HG02885 (cell line): ENCODE measurements around the gene GRIA3.
A peak's percentile ranks its signal among the peaks of the same experiment; 100 is the strongest.

Experiments
- ATAC-seq: cut with Tn5 transposase; IDR thresholded peaks from one replicate; pipeline ENCODE4 v1.9.1; 2021; ENCODE audit warnings: mild to moderate bottlenecking; ENCODE audit not compliant: unreplicated experiment, poor library complexity

Gene GRIA3

GRCh38 chrX:123442764-123443163, 258.7 kb downstream of the GRIA3 start:
- no peak for ATAC-seq

GRCh38 chrX:123447506-123447905, 263.4 kb downstream of the GRIA3 start:
- no peak for ATAC-seq

- ATAC-seq = no peak
These were observed 265.3 kb downstream of the GRIA3 start for GRCh38 chrX:123449335-123449734.

GRCh38 chrX:123450222-123450621, 266.1 kb downstream of the GRIA3 start:
- no peak for ATAC-seq

- peak; percentile 84 for ATAC-seq
These were observed 270.8 kb downstream of the GRIA3 start for GRCh38 chrX:123454712-123455431.

DNA sequence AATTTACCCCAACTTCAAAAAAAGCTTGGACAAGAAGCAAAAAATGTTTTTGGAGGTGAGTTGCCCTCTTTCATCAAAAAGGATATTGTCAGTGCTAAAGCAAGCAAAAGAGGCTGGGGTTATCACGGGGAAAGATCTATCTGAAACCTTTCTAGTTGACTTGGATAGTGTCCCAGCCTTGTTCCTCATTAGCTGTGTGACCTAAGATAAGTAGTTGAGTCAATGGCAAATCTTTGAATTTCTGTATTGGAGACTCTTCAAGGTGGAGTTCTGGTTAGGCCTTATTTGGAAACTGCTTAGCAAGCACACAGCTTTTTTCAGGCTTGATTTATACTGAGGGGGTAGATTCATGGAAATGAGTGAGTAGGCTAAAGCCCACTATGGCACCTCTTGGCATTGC, 271.6 kb downstream of the GRIA3 start:
- no peak for ATAC-seq

- no peak for ATAC-seq
These were observed 280.6 kb downstream of the GRIA3 start for GRCh38 chrX:123464709-123465108.

GRCh38 chrX:123468481-123468880, 284.4 kb downstream of the GRIA3 start:
- no peak for ATAC-seq

DNA sequence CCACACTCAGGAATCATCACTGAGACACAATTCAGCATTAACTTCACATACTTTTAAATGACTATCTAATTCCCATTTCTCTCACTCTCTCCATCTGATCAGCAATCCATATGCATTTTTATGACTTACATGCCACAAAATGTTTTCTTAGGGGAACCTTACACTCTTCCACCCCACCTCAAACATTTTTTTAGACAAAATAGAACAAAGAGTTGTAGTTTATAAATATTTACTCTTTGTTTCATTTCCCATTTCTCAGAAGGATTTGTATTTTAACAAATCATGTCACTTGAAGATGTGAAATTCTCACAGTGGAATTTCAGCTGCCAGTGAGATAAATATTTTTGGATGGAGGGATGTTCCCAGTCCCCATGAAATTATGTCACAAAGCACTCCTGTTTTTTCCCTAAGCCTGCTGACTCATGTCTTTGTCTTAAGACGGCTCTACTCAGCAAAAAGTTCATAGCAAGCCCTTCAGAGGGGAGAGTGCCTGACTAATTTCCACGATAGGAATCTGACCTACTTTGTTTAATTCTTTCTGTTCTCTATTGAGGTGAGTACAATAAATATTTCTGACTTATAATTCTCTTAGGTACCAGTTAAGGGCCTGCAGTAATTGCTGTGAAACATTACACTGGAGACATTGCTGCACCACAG, 291.1 kb downstream of the GRIA3 start:
- ATAC-seq = peak; percentile 42

GRCh38 chrX:123476611-123477219, 292.6 kb downstream of the GRIA3 start:
- no peak for ATAC-seq

DNA sequence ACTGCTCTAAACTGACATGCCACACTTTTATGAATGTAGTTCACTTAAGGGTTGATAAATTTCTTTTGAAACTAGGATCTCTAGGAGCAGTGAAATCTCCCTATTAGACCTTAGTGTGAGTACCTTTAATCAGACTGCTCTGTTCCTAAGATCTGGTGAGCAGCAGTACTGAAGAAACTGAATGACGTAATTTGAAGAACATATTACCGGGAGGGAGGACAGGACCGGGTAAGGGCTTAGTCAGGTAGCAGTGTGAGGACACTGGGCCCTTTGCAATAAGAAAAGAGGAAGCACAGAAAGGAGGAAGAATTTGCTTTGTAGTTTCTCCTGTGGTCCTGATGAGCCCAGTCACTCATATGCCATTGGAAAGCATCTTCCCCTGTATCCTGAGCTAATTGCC, 293.6 kb downstream of the GRIA3 start:
- no peak for ATAC-seq

GRCh38 chrX:123481913-123482851, 298.1 kb downstream of the GRIA3 start:
- no peak for ATAC-seq

GRCh38 chrX:123486297-123486696, 302.2 kb downstream of the GRIA3 start:
- ATAC-seq = no peak

DNA sequence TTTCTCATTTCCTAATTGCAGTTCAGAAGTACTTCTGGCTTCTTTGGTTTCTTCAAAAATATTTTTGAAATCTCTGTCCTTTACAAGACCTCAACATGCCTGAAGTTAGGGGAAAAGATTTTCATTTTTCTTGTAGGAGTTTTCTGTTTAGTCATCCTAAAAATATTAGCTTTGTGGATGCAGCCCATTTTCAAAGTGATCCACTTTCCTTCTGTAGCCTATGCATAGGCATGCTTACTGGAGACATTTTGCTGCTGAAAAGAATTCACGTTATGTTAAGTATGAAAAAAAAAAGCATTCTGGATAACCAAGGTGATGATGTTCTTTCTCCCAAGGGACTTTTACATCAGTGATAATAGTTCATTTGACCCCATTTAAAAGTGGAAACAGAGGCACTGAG, 303.2 kb downstream of the GRIA3 start:
- ATAC-seq = no peak

DNA sequence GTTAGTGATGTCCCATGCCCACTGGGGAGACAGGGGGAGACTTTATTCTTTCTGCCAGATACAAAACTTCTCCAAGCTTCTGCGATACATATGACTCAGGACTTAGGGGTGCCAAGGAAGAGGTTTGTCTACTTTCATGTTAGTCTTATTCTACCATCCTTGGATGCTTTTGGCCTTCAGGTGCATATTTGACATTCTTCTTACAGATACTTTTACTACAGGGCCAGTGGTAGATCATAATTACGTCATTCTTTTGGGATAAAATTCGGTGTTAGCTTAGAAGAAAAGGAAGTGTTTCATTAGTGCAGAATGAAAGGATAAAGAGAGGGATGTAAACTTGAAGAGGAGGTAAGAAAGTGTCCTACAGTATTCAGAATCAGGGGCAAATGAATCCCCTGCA, 303.6 kb downstream of the GRIA3 start:
- no peak for ATAC-seq

DNA sequence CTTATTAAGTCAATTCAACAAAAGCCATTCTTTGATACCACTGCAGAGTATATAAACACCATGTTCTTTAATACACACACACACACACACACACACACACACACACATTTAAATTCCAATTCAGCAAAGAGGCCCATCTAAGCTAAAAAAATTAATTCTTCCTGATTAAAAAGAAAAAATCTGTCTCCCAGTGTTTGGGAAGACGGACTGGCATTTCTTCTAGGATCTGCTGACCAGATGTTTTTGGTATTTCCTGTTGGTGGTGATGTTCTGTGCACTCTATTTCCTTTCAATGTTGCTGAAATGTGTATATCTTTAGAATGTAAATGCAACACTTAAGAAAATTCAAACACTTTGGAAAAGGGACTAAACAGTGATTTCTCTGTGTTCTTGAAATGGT, 304.9 kb downstream of the GRIA3 start:
- ATAC-seq = no peak

DNA sequence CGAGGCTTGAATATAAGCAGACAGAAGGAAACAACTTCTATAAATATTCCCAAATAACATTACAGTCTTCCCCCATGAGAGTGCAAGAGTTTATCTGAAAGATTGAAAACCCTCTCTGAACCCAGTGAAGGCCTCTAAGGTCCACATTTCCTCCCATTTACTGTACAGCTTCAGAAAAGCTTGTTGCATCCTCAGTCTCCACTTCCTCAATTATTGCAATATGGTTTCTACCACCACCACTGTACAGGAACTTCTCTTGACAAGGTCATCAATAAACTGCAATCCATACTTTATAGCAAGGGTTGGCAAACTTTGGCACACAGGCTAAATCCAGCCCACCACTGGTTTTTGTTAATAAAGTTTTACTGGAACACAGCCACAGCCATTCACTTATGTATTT, 309.8 kb downstream of the GRIA3 start:
- ATAC-seq = no peak

GRCh38 chrX:123499787-123500186, 315.7 kb downstream of the GRIA3 start:
- no peak for ATAC-seq

- no peak for ATAC-seq
These were observed 320.0 kb downstream of the GRIA3 start for GRCh38 chrX:123504047-123504446.

- ATAC-seq = no peak
These were observed 320.7 kb downstream of the GRIA3 start for GRCh38 chrX:123504630-123505270.
